Stimulated activated CD8-positive, alpha-beta memory T cell treated with anti-CD3 and anti-CD28 coated beads, Interleukin-15, amount 100 ng/mL, for 48 hours (primary cell): ENCODE data around the gene THRB.

ENCODE experiments used
- DNase-seq, 2 donors: peaks; one replicate each; pipeline ENCODE4 v3.0.0-alpha.2; 2020; ENCODE audit warnings: low read depth in 2 of 2

Gene THRB

DNA sequence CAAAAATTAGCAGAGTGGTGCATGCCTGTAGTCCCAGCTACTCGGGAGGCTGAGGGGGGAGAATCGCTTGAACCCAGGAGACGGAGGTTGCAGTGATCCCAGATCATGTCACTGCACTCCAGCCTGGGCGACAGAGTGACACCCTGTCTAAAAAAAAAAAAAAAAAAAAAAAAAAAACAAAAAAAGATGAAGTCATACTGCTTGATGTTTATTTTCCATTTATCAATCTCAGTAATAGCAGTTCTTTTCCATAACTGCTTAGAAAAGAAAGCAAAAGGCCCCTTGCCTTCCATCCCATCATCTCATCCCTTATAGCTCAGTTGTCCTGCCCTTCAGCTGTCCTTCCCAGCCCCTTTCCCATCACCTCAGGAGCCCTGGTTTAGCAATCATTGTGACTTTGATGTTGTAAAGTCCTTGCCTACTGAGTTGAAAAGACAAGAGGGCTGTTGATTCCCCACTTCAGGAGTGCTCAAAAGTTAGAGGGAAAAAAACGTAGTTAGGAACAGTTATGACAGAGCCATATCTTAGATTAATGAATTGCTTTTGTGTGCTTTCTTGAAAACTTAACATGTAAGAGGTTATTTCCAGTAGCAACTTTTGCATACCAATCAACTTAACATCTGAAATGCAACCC lies 18.0 kb upstream of the THRB start:
- DNase-seq = no peak

- DNase-seq = no peak
Measured at GRCh38 chr3:24510030-24510648, 15.5 kb upstream of the THRB start.

- no peak for DNase-seq
Measured at GRCh38 chr3:24508423-24508839, 13.8 kb upstream of the THRB start.

GRCh38 chr3:24507776-24508422 lies 13.2 kb upstream of the THRB start:
- DNase-seq = no peak

DNA sequence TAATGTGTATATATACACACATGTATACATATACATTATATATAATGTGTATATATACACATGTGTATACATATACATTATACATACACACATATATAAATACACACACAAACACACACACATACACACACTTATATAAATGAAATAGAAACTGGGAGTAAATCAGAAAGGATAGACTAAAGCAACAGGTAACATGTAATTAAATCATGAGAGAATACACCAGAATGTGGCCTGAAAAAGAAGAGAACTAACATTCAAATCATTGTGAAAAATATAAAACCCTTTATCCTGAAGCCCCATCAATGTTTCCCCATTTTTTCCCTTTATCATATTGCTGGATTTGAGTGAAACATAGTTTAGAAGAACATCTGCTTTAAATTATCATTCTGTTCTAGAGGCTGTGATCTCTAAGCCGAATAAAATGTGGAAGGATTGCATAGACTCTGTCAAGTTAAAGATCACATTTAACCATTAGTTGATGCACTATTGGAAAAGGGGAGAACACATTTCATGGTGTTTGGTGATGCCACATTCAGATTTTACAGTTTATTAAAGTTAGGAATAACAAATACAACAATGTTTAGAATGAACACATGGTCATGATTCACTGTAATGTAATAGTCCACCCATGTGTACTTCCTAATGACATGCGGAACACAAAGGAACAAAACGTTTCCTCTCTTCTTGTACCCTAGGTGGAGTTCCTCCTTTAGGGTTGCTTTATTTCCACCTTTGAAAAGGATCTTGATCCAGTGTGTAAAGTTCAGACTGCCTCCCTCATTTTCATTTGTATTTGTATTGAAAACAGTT lies 12.5 kb upstream of the THRB start:
- DNase-seq = no peak

GRCh38 chr3:24505691-24506550 lies 11.3 kb upstream of the THRB start:
- no peak for DNase-seq

- no peak for DNase-seq
Measured at GRCh38 chr3:24504772-24505171, 10.1 kb upstream of the THRB start.

GRCh38 chr3:24503616-24504113 lies 9.0 kb upstream of the THRB start:
- DNase-seq = no peak

DNA sequence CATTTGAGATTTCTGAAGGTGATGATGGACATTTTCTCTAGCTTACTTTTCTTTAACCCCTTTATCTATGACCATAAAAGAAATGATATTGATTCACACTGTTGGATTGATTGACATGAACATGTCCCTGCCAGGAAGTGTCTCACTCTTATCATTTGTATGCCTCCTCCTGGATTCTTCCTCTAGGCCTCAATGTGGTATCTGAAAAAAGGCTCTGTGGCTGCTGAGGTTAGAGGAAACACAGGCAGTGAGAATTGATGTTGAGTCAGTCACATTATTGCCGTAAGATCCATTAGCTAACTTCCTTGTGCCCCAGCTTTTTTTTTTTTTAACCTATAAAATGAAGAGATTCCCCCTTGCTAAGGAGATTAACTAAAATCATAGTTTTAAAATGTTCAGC lies 8.0 kb upstream of the THRB start:
- DNase-seq = no peak

GRCh38 chr3:24500806-24501205 lies 6.2 kb upstream of the THRB start:
- DNase-seq = no peak

- no peak for DNase-seq
Measured at GRCh38 chr3:24499991-24500390, 5.3 kb upstream of the THRB start.

DNA sequence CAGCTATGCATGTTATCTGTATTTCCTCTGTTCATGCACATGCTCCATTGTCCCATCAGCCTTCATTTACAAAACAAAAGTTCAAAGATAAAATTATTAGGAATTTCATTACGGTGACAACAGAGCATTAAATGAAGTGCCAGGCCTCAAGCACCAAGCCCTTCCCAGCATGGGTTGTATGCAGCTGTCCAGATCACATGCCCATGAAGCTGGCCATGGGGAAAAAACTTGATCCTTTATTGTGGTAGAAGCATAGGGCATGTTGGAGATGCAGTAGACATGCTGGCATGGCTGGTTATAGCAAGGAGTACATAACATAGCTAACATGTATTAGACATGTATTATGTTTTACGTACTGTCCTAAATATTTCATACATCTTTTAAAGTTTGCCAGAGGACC lies 4.1 kb upstream of the THRB start:
- no peak for DNase-seq

GRCh38 chr3:24498391-24498790 lies 3.7 kb upstream of the THRB start:
- DNase-seq = no peak

DNA sequence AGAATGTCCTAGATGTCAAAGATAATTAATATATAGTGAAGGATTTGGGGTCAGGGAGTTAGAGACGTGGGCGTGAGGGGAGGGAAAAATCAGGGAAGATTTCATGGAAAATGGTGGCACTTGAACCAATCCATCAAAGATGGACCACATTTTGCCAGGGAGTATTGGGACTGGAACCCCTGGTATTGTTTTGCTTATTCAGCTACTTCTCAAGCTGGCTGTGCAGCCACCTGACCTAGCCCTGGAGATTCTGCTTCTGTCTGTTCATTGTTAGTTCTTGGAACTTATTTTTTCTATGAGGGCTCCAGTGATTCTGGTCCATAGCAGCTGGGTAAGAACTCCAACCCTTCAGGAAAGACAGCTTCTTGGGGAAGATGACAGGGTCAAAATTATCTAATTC lies 3.3 kb upstream of the THRB start:
- no peak for DNase-seq

- no peak for DNase-seq
Measured at GRCh38 chr3:24496529-24497482, 2.2 kb upstream of the THRB start.

GRCh38 chr3:24495326-24495994 lies 810 bp upstream of the THRB start:
- no peak for DNase-seq

GRCh38 chr3:24493746-24494617 lies 668 bp downstream of the THRB start:
- DNase-seq = no peak

- no peak for DNase-seq
Measured at GRCh38 chr3:24492971-24493551, 1.6 kb downstream of the THRB start.
